Activated CD8-positive, alpha-beta memory T cell treated with anti-CD3 and anti-CD28 coated beads, Interleukin-2, amount 10 ng/mL, durations not matched to agents 7 days and 5 days (primary cell): ENCODE data around the gene SCFD2. TPM values are rescaled to one million over a fixed set of nuclear protein-coding genes. Genes with fewer than 3 reads are reported as not detected.

Experiments used
- ATAC-seq: fragments of 150-1000 bp; cut with Tn5 transposase; one replicate; pipeline ENCODE4 v1.10.0; 2021; ENCODE audit warnings: moderate library complexity
- CTCF ChIA-PET: fragments of 350-600 bp; sonication (Branson Sonifier 250); formaldehyde crosslinking; loops from one replicate; lab custom pipeline; 2021; ENCODE audit warnings: antibody characterized with exemption; lab: Charles Lee
- DNase-seq: peaks from one replicate; pipeline ENCODE4 v3.0.0-alpha.2; 2020
- H3K27ac Mint-ChIP-seq: one replicate; pipeline ENCODE4 v1.8.0; 2021; ENCODE audit warnings: mild to moderate bottlenecking, mixed read lengths
- H3K27me3 Mint-ChIP-seq: one replicate; pipeline ENCODE4 v1.8.0; 2021; ENCODE audit warnings: mixed read lengths
- H3K36me3 Mint-ChIP-seq: one replicate; pipeline ENCODE4 v1.8.0; 2021; ENCODE audit warnings: mild to moderate bottlenecking, mixed read lengths
- H3K4me1 Mint-ChIP-seq: one replicate; pipeline ENCODE4 v1.8.0; 2021; ENCODE audit warnings: mixed read lengths
- H3K4me3 Mint-ChIP-seq: one replicate; pipeline ENCODE4 v1.8.0; 2021; ENCODE audit warnings: mild to moderate bottlenecking, moderate library complexity, mixed read lengths
- H3K9me3 Mint-ChIP-seq: one replicate; pipeline ENCODE4 v1.8.0; 2022; ENCODE audit warnings: low read depth, mixed read lengths
- total RNA-seq, 2 experiments: library from RNA; stranded (reverse); gene quantifications; one replicate each; pipeline ENCODE4 v1.2.3, GENCODE V29; 2021

Gene SCFD2
- total RNA-seq, 2 experiments from 2014 or later = 28.3 to 30.9 TPM

- Mint-ChIP-seq H3K36me3 (peaks cover 2% of the 10 kb centered on the region), H3K27ac (no peak overlapping the region), H3K4me1 (peaks cover 5% of the 10 kb centered on the region), H3K4me3 (peak overlapping the region; percentile 65), H3K27me3 (peaks cover 40% of the 10 kb centered on the region), H3K9me3 (no peaks in the 10 kb centered on the region)
- CTCF ChIA-PET = no interaction called here
- DNase-seq = no peak
- ATAC-seq = no peak
Measured at GRCh38 chr4:52863324-52863723, 502.5 kb downstream of the SCFD2 start.

DNA sequence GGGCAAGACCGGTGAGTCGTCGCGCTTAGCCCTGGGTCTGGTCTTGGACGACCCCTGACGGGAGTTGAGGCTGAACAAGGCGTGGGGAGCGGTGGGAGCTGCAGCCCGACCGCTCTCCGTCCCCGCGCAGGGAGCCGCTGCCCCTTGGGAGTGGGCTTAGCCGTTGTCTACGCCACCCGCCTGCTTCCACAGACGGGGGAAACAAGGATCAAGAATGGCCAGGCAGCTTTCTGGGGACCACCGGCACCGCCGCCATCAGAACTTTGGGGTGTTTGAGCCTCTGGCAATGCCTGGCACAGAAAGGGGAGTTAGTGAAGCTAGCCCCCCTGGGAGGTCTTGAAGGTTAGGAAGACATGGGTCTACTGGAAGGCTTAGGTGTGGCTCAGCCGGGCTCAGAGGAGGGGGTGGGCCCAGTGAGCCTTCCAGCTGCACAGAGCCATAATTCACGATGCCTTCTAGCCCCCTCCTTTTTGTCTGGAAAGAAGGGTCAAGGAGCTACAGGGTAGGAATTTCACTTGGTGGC, 503.2 kb downstream of the SCFD2 start:
- ATAC-seq = no peak
- CTCF ChIA-PET = no interaction called here
- Mint-ChIP-seq H3K27me3 (peaks cover 43% of the 10 kb centered on the region), H3K27ac (no peak overlapping the region), H3K36me3 (peaks cover 2% of the 10 kb centered on the region), H3K4me3 (peak overlapping the region; percentile 65), H3K4me1 (peaks cover 5% of the 10 kb centered on the region), H3K9me3 (no peaks in the 10 kb centered on the region)
- no peak for DNase-seq

GRCh38 chr4:52861879-52862616, 503.8 kb downstream of the SCFD2 start, which contains the start of gene RASL11B:
TSS of gene RASL11B (plus strand) at chr4:52862317. CDS start at chr4:52862508, 191 bp downstream.
- peaks cover 2% of the 10 kb centered on the region for H3K36me3 Mint-ChIP-seq
- ATAC-seq (peak; percentile 99), DNase-seq (peak; percentile 82)
- H3K9me3 Mint-ChIP-seq = no peaks in the 10 kb centered on the region
- peaks cover 7% of the 10 kb centered on the region for H3K4me1 Mint-ChIP-seq
- no peak within 1 kb of the TSS for H3K27ac Mint-ChIP-seq
- CTCF ChIA-PET = no interaction called here
- H3K27me3 Mint-ChIP-seq = peaks cover 43% of the 10 kb centered on the region
- H3K4me3 Mint-ChIP-seq = peak within 1 kb of the TSS; percentile 65

DNA sequence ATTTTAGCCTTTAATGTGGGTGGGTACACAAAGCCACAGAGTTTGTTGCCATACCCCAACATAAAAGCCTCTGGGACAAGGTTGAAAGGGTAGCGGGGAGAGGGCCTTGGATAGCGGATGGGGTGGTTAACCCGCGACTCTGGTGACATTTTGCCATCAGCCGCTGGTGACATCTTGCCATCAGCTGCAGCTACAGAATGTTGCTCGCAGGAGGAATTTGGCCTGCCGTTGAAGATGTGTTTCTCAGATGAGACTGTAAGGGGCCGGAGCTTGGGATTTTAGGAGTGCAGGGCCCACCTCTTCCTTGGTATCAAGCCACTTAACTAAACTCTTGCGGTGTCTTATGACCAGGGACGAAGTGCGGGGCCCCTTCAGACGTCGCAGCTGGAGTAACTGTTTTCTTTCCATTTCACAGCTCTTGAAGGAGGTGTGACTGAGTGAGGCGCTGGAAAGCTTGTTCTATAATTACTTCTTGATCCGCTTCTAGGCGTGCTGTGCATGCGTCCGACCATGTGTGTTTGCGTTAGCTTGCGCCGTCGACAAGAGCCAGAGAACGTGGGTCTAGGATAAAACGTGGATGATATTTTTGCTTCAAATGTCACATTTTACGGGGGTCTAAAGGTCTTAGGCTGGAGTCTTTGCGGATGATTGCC, 504.6 kb downstream of the SCFD2 start:
- CTCF ChIA-PET = no interaction called here
- Mint-ChIP-seq H3K4me1 (peaks cover 12% of the 10 kb centered on the region), H3K27ac (no peak overlapping the region), H3K27me3 (peaks cover 43% of the 10 kb centered on the region), H3K9me3 (no peaks in the 10 kb centered on the region), H3K36me3 (peaks cover 2% of the 10 kb centered on the region), H3K4me3 (peak overlapping the region; percentile 65)
- ATAC-seq (no peak), DNase-seq (no peak)

DNA sequence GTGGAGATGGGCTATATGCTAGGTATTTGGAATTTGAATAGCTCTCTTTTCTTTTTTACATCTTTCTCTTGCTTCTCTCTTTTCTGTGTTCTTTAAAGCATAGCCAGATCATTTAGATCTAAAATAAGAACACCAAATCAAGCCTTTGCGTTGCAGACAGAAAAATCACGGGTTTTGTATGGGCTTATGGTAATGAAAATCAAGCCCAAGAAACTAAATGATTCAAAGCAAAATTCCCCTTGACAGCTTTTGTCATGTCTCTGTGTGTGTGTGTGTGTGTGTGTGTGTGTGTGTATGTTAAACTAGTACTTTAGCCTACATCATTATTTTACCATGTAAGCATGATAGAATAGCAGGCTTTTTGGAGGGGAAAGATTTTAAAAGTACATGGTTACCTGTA, 505.5 kb downstream of the SCFD2 start:
- CTCF ChIA-PET = no interaction called here
- DNase-seq = no peak
- Mint-ChIP-seq H3K27ac (no peak overlapping the region), H3K27me3 (peaks cover 43% of the 10 kb centered on the region), H3K9me3 (no peaks in the 10 kb centered on the region), H3K4me1 (peaks cover 12% of the 10 kb centered on the region), H3K36me3 (peaks cover 2% of the 10 kb centered on the region), H3K4me3 (no peak overlapping the region)
- no peak for ATAC-seq

GRCh38 chr4:52856801-52857200, 509.1 kb downstream of the SCFD2 start:
- H3K27ac Mint-ChIP-seq = no peak overlapping the region
- H3K4me3 Mint-ChIP-seq = no peak overlapping the region
- H3K4me1 Mint-ChIP-seq = peaks cover 14% of the 10 kb centered on the region
- H3K36me3 Mint-ChIP-seq = peaks cover 2% of the 10 kb centered on the region
- no peaks in the 10 kb centered on the region for H3K9me3 Mint-ChIP-seq
- CTCF ChIA-PET = no interaction called here
- peaks cover 31% of the 10 kb centered on the region for H3K27me3 Mint-ChIP-seq
- ATAC-seq (peak; percentile 45), DNase-seq (peak; percentile 47)

DNA sequence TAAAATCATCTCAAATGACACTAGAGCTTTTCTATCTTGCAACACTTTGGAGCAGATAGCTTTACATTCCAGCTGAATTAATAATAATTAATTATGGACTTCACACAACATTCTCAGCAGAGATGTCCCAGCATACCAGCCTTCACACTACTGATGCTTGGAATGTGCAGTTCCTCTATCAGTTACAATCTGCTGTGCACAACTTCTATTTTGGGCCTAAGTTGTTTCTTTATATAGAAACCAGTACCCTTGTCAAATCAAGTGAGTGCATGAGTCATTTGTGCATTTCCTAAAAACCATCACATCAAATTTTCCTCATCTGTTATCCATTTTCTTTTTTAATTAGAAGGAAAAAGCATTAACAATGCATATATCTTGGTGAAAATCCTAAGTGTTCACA, 512.5 kb downstream of the SCFD2 start:
- H3K36me3 Mint-ChIP-seq = no peaks in the 10 kb centered on the region
- DNase-seq = no peak
- H3K4me1 Mint-ChIP-seq = peaks cover 9% of the 10 kb centered on the region
- H3K27me3 Mint-ChIP-seq = peaks cover 3% of the 10 kb centered on the region
- H3K4me3 Mint-ChIP-seq = no peak overlapping the region
- CTCF ChIA-PET = no interaction called here
- ATAC-seq = no peak
- no peaks in the 10 kb centered on the region for H3K9me3 Mint-ChIP-seq
- no peak overlapping the region for H3K27ac Mint-ChIP-seq

GRCh38 chr4:52852711-52853110, 513.1 kb downstream of the SCFD2 start:
- DNase-seq = no peak
- H3K4me3 Mint-ChIP-seq = no peak overlapping the region
- H3K4me1 Mint-ChIP-seq = peaks cover 9% of the 10 kb centered on the region
- CTCF ChIA-PET = interaction anchor here (0.7 kb wide), 1 partner anchor 163 kb away, joined by 3 read pairs; no protein-coding TSS in a partner anchor
- ATAC-seq = no peak
- no peak overlapping the region for H3K27ac Mint-ChIP-seq
- no peaks in the 10 kb centered on the region for H3K9me3 Mint-ChIP-seq
- H3K36me3 Mint-ChIP-seq = no peaks in the 10 kb centered on the region
- no peaks in the 10 kb centered on the region for H3K27me3 Mint-ChIP-seq

- no peak overlapping the region for H3K27ac Mint-ChIP-seq
- ATAC-seq (no peak), DNase-seq (no peak)
- no peaks in the 10 kb centered on the region for H3K9me3 Mint-ChIP-seq
- H3K4me3 Mint-ChIP-seq = no peak overlapping the region
- H3K4me1 Mint-ChIP-seq = peaks cover 7% of the 10 kb centered on the region
- CTCF ChIA-PET = no interaction called here
- H3K27me3 Mint-ChIP-seq = no peaks in the 10 kb centered on the region
- no peaks in the 10 kb centered on the region for H3K36me3 Mint-ChIP-seq
Measured at GRCh38 chr4:52852041-52852440, 513.8 kb downstream of the SCFD2 start.

GRCh38 chr4:52850406-52851124, 515.3 kb downstream of the SCFD2 start:
- ATAC-seq = no peak
- CTCF ChIA-PET = no interaction called here
- H3K9me3 Mint-ChIP-seq = no peaks in the 10 kb centered on the region
- H3K27me3 Mint-ChIP-seq = no peaks in the 10 kb centered on the region
- H3K36me3 Mint-ChIP-seq = no peaks in the 10 kb centered on the region
- peaks cover 2% of the 10 kb centered on the region for H3K4me1 Mint-ChIP-seq
- DNase-seq = no peak
- no peak overlapping the region for H3K4me3 Mint-ChIP-seq
- H3K27ac Mint-ChIP-seq = no peak overlapping the region

- Mint-ChIP-seq H3K4me3 (no peak overlapping the region), H3K4me1 (no peaks in the 10 kb centered on the region), H3K36me3 (no peaks in the 10 kb centered on the region), H3K27ac (no peak overlapping the region), H3K9me3 (no peaks in the 10 kb centered on the region), H3K27me3 (no peaks in the 10 kb centered on the region)
- ATAC-seq (no peak), DNase-seq (no peak)
- CTCF ChIA-PET = no interaction called here
Measured at GRCh38 chr4:52848254-52848653, 517.6 kb downstream of the SCFD2 start.

- ATAC-seq (no peak), DNase-seq (no peak)
- no peaks in the 10 kb centered on the region for H3K36me3 Mint-ChIP-seq
- CTCF ChIA-PET = interaction anchor here (1.6 kb wide), 1 partner anchor 24 kb away, joined by 3 read pairs; no protein-coding TSS in a partner anchor
- H3K4me1 Mint-ChIP-seq = no peaks in the 10 kb centered on the region
- no peak overlapping the region for H3K4me3 Mint-ChIP-seq
- H3K9me3 Mint-ChIP-seq = no peaks in the 10 kb centered on the region
- H3K27me3 Mint-ChIP-seq = no peaks in the 10 kb centered on the region
- no peak overlapping the region for H3K27ac Mint-ChIP-seq
Measured at GRCh38 chr4:52846502-52846901, 519.4 kb downstream of the SCFD2 start.

DNA sequence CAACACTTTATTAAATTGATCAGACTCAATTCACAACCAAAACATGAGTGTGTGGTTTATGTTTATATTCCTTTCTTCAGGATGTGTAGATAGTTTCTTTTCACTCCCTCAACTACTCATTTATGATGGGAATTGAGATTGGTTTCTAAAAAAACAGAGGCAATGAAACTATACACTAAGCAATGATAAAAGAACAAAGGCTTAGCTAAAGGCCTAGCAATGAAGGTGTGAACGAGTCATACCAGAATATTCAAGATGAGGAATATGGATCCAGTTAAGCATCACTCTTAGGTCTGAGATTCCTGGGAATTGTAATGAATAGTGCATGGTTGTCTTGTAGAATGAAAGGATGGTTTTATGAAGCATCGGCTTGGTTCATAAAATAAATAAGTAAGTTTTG, 521.3 kb downstream of the SCFD2 start:
- H3K27ac Mint-ChIP-seq = no peak overlapping the region
- H3K9me3 Mint-ChIP-seq = no peaks in the 10 kb centered on the region
- H3K4me1 Mint-ChIP-seq = no peaks in the 10 kb centered on the region
- H3K36me3 Mint-ChIP-seq = no peaks in the 10 kb centered on the region
- CTCF ChIA-PET = no interaction called here
- ATAC-seq = no peak
- no peak overlapping the region for H3K4me3 Mint-ChIP-seq
- no peaks in the 10 kb centered on the region for H3K27me3 Mint-ChIP-seq
- DNase-seq = no peak
